CD4-positive, alpha-beta memory T cell (primary cell): Measurements from ENCODE around the gene AKAP13. TPM values are rescaled to one million over a fixed set of nuclear protein-coding genes. Genes with fewer than 3 reads are reported as not detected.

Source experiments
- CTCF ChIA-PET: fragments of 350-600 bp; sonication (Branson Sonifier 250); formaldehyde crosslinking; loops from one replicate; lab custom pipeline; 2021; ENCODE audit warnings: inconsistent platforms; ENCODE audit not compliant: partially characterized antibody; lab: Charles Lee
- POLR2A ChIA-PET: fragments of 350-600 bp; sonication (Branson Sonifier 250); formaldehyde crosslinking; loops from one replicate; lab custom pipeline; 2021; ENCODE audit not compliant: partially characterized antibody; lab: Charles Lee
- DNase-seq, 5 donors: peaks; one replicate each; pipeline versions ENCODE4 v3.0.0 to v3.0.0-alpha.2; 2020 to 2022; ENCODE audit warnings: mixed read lengths in 1 of 5
- H3K27ac ChIP-seq: one replicate; pipeline ENCODE4 v1.7.0; 2013; ENCODE audit warnings: low read depth, low read length
- H3K27me3 ChIP-seq: 2 replicates; pipeline ENCODE4 v1.7.0; 2013; ENCODE audit warnings: mild to moderate bottlenecking, low read length, moderate library complexity; ENCODE audit not compliant: insufficient read depth
- H3K36me3 ChIP-seq: 2 replicates; pipeline ENCODE4 v1.7.0; 2013; ENCODE audit warnings: mild to moderate bottlenecking, low read length, moderate library complexity; ENCODE audit not compliant: insufficient read depth
- H3K4me1 ChIP-seq: 2 replicates; pipeline ENCODE4 v1.7.0; 2013; ENCODE audit warnings: mild to moderate bottlenecking, low read length, moderate library complexity; ENCODE audit not compliant: insufficient read depth
- H3K4me3 ChIP-seq, 2 donors: one replicate each; pipeline ENCODE4 v1.7.0; 2013; ENCODE audit warnings: low read length in 2 of 2, mild to moderate bottlenecking in 1 of 2
- H3K9me3 ChIP-seq, 2 donors: one replicate each; pipeline ENCODE4 v1.7.0; 2013; ENCODE audit warnings: low read length in 2 of 2, control low read depth in 1 of 2; ENCODE audit not compliant: control insufficient read depth in 1 of 2
- H3K27ac Mint-ChIP-seq, 7 donors: one replicate each; pipeline ENCODE4 v1.8.0; 2020 to 2021; ENCODE audit warnings: mixed read lengths in 7 of 7, mild to moderate bottlenecking in 6 of 7, inconsistent platforms in 3 of 7, moderate library complexity in 3 of 7
- H3K27me3 Mint-ChIP-seq, 2 donors: one replicate each; pipeline ENCODE4 v1.8.0; 2020 to 2021; ENCODE audit warnings: mixed read lengths in 2 of 2
- H3K36me3 Mint-ChIP-seq, 2 donors: one replicate each; pipeline ENCODE4 v1.8.0; 2020 to 2021; ENCODE audit warnings: mixed read lengths in 2 of 2, inconsistent platforms in 1 of 2, mild to moderate bottlenecking in 1 of 2
- H3K4me1 Mint-ChIP-seq, 4 donors: one replicate each; pipeline ENCODE4 v1.8.0; 2020 to 2021; ENCODE audit warnings: mixed read lengths in 4 of 4, mild to moderate bottlenecking in 1 of 4
- H3K4me3 Mint-ChIP-seq, 8 donors: one replicate each; pipeline ENCODE4 v1.8.0; 2020 to 2021; ENCODE audit warnings: mixed read lengths in 8 of 8, mild to moderate bottlenecking in 7 of 8, moderate library complexity in 6 of 8, inconsistent platforms in 3 of 8
- H3K9me3 Mint-ChIP-seq, 8 donors: one replicate each; pipeline ENCODE4 v1.8.0; 2020 to 2021; ENCODE audit warnings: mixed read lengths in 8 of 8, mild to moderate bottlenecking in 5 of 8, inconsistent platforms in 3 of 8, moderate library complexity in 1 of 8
- intact Hi-C: fragments of 100-400 bp; cut with micrococcal nuclease; formaldehyde crosslinking; loops from one replicate; pipeline ENCODE4 v1.15.1; 2023
- polyA plus RNA-seq, 2 donors: library from polyadenylated mRNA; unstranded; fragments of 300-500 nt; fragmentation: Illumina TruSeq; gene quantifications; one replicate each; pipeline ENCODE4 v1.2.3, GENCODE V29; 2021
- total RNA-seq, 2 experiments: library from RNA; stranded (reverse); gene quantifications; one replicate each; pipeline ENCODE4 v1.2.3, GENCODE V29; 2021

Gene AKAP13
- total and polyA plus RNA-seq, 4 experiments from 2014 or later: 68.7 to 319 (median 247) TPM

GRCh38 chr15:85603160-85603559, 222.8 kb downstream of the AKAP13 start:
- peaks cover 6% of the 10 kb centered on the region for H3K36me3 ChIP-seq
- no peak overlapping the region for H3K4me3 ChIP-seq
- Mint-ChIP-seq H3K4me3 (no peak overlapping the region), H3K4me1 (peaks cover 32 to 42% (median 39%) of the 10 kb centered on the region in 4 donors), H3K27ac (peak overlapping the region in 4 of 7 donors; percentile 4 to 51 (median 40)), H3K9me3 (no peaks in the 10 kb centered on the region), H3K36me3 (peaks cover 28 to 34% of the 10 kb centered on the region in 2 donors), H3K27me3 (no peaks in the 10 kb centered on the region)
- H3K9me3 ChIP-seq: no peaks in the 10 kb centered on the region
- no peaks in the 10 kb centered on the region for H3K27me3 ChIP-seq
- peaks cover 22% of the 10 kb centered on the region for H3K4me1 ChIP-seq
- no peak for DNase-seq
- intact Hi-C loops: no loop called here
- POLR2A ChIA-PET: interaction anchor here (1.3 kb wide), 1 partner anchor 16 kb away, joined by 7 read pairs; no protein-coding TSS in a partner anchor
- H3K27ac ChIP-seq: no peak overlapping the region
- CTCF ChIA-PET: interaction anchor here (0.8 to 1.7 kb wide), 2 partner anchors 17 kb away, joined by 3 to 5 read pairs; no protein-coding TSS in a partner anchor

GRCh38 chr15:85603703-85604102, 223.3 kb downstream of the AKAP13 start:
- no peak for DNase-seq
- ChIA-PET POLR2A (interaction anchor here (0.6 to 1.5 kb wide), 4 partner anchors 15 to 89 kb away, joined by 3 to 7 read pairs (median 3); no protein-coding TSS in a partner anchor), CTCF (interaction anchor here (0.6 to 1.7 kb wide), 3 partner anchors 17 to 138 kb away, joined by 3 to 5 read pairs (median 3); no protein-coding TSS in a partner anchor)
- Histone ChIP-seq H3K27me3 (no peaks in the 10 kb centered on the region), H3K27ac (no peak overlapping the region), H3K36me3 (peaks cover 6% of the 10 kb centered on the region), H3K4me1 (peaks cover 18% of the 10 kb centered on the region), H3K4me3 (no peak overlapping the region), H3K9me3 (no peaks in the 10 kb centered on the region)
- H3K27me3 Mint-ChIP-seq: no peaks in the 10 kb centered on the region
- H3K4me3 Mint-ChIP-seq: no peak overlapping the region
- peaks cover 26 to 39% (median 37%) of the 10 kb centered on the region in 4 donors for H3K4me1 Mint-ChIP-seq
- intact Hi-C loops: no loop called here
- peak overlapping the region; percentile 4 to 51 (median 32) for H3K27ac Mint-ChIP-seq
- H3K9me3 Mint-ChIP-seq: no peaks in the 10 kb centered on the region
- peaks cover 28 to 34% of the 10 kb centered on the region in 2 donors for H3K36me3 Mint-ChIP-seq

- Mint-ChIP-seq H3K36me3 (peaks cover 25 to 31% of the 10 kb centered on the region in 2 donors), H3K27me3 (no peaks in the 10 kb centered on the region), H3K4me3 (no peak overlapping the region), H3K4me1 (peaks cover 21 to 37% (median 32%) of the 10 kb centered on the region in 4 donors), H3K9me3 (no peaks in the 10 kb centered on the region), H3K27ac (peak overlapping the region in 1 of 7 donors; percentile 54)
- DNase-seq: no peak
- no peaks in the 10 kb centered on the region for H3K9me3 ChIP-seq
- ChIA-PET POLR2A (interaction anchor here (0.6 to 1.5 kb wide), 4 partner anchors 14 to 89 kb away, joined by 3 to 7 read pairs (median 3); no protein-coding TSS in a partner anchor), CTCF (interaction anchor here (0.6 to 1.7 kb wide), 2 partner anchors 18 to 138 kb away, joined by 3 to 5 read pairs; no protein-coding TSS in a partner anchor)
- H3K36me3 ChIP-seq: peaks cover 6% of the 10 kb centered on the region
- intact Hi-C loops: no loop called here
- peaks cover 18% of the 10 kb centered on the region for H3K4me1 ChIP-seq
- H3K27ac ChIP-seq: no peak overlapping the region
- no peak overlapping the region for H3K4me3 ChIP-seq
- no peaks in the 10 kb centered on the region for H3K27me3 ChIP-seq
Measured at GRCh38 chr15:85604194-85604593, 223.8 kb downstream of the AKAP13 start.

- Histone ChIP-seq H3K27ac (no peak overlapping the region), H3K36me3 (peaks cover 6% of the 10 kb centered on the region), H3K9me3 (no peaks in the 10 kb centered on the region), H3K4me1 (peaks cover 18% of the 10 kb centered on the region), H3K27me3 (no peaks in the 10 kb centered on the region), H3K4me3 (no peak overlapping the region)
- ChIA-PET CTCF (interaction anchor here (1.2 to 4.4 kb wide), 2 partner anchors 10 to 21 kb away, joined by 4 to 20 read pairs; no protein-coding TSS in a partner anchor), POLR2A (interaction anchor here (0.9 to 1.5 kb wide), 4 partner anchors 16 to 86 kb away, joined by 3 to 4 read pairs (median 3); no protein-coding TSS in a partner anchor)
- Mint-ChIP-seq H3K4me1 (peaks cover 23 to 34% (median 29%) of the 10 kb centered on the region in 4 donors), H3K27ac (peak overlapping the region in 5 of 7 donors; percentile 65 to 88 (median 80)), H3K4me3 (peak overlapping the region in 6 of 8 donors; percentile 18 to 75 (median 30)), H3K36me3 (peaks cover 23 to 37% of the 10 kb centered on the region in 2 donors), H3K27me3 (no peaks in the 10 kb centered on the region), H3K9me3 (no peaks in the 10 kb centered on the region)
- intact Hi-C loops: no loop called here
- DNase-seq: no peak
Measured at GRCh38 chr15:85606738-85607137, 226.3 kb downstream of the AKAP13 start.

- H3K27me3 Mint-ChIP-seq: no peaks in the 10 kb centered on the region
- peak overlapping the region in 4 of 7 donors; percentile 65 to 85 (median 82) for H3K27ac Mint-ChIP-seq
- Histone ChIP-seq H3K4me3 (no peak overlapping the region), H3K27ac (no peak overlapping the region), H3K27me3 (no peaks in the 10 kb centered on the region), H3K36me3 (peaks cover 6% of the 10 kb centered on the region), H3K9me3 (no peaks in the 10 kb centered on the region), H3K4me1 (peaks cover 18% of the 10 kb centered on the region)
- H3K4me3 Mint-ChIP-seq: peak overlapping the region in 5 of 8 donors; percentile 29 to 75 (median 34)
- no peak for DNase-seq
- H3K4me1 Mint-ChIP-seq: peaks cover 23 to 35% (median 30%) of the 10 kb centered on the region in 4 donors
- peaks cover 0 to under 1% (median 0%) of the 10 kb centered on the region in 8 donors for H3K9me3 Mint-ChIP-seq
- intact Hi-C loops: no loop called here
- peaks cover 23 to 40% of the 10 kb centered on the region in 2 donors for H3K36me3 Mint-ChIP-seq
- ChIA-PET POLR2A (interaction anchor here (0.9 to 1.5 kb wide), 5 partner anchors 17 to 85 kb away, joined by 3 to 4 read pairs (median 3); no protein-coding TSS in a partner anchor), CTCF (interaction anchor here (1.2 to 4.4 kb wide), 2 partner anchors 10 to 21 kb away, joined by 4 to 20 read pairs; no protein-coding TSS in a partner anchor)
Measured at GRCh38 chr15:85607141-85607806, 226.9 kb downstream of the AKAP13 start.

GRCh38 chr15:85607842-85608241, 227.4 kb downstream of the AKAP13 start:
- no peak overlapping the region for H3K4me3 Mint-ChIP-seq
- H3K4me1 ChIP-seq: peaks cover 18% of the 10 kb centered on the region
- intact Hi-C loops: no loop called here
- no peak for DNase-seq
- CTCF ChIA-PET: interaction anchor here (1.2 to 4.4 kb wide), 2 partner anchors 9 to 20 kb away, joined by 4 to 20 read pairs; no protein-coding TSS in a partner anchor
- H3K27me3 Mint-ChIP-seq: no peaks in the 10 kb centered on the region
- peaks cover 23 to 35% (median 30%) of the 10 kb centered on the region in 4 donors for H3K4me1 Mint-ChIP-seq
- H3K27ac Mint-ChIP-seq: peak overlapping the region in 2 of 7 donors; percentile 65 to 85
- POLR2A ChIA-PET: interaction anchor here (0.9 to 1.5 kb wide), 4 partner anchors 17 to 85 kb away, joined by 3 to 4 read pairs (median 3); no protein-coding TSS in a partner anchor
- H3K36me3 Mint-ChIP-seq: peaks cover 23 to 37% of the 10 kb centered on the region in 2 donors
- no peak overlapping the region for H3K4me3 ChIP-seq
- H3K9me3 ChIP-seq: no peaks in the 10 kb centered on the region
- H3K36me3 ChIP-seq: peaks cover 6% of the 10 kb centered on the region
- H3K27ac ChIP-seq: no peak overlapping the region
- no peaks in the 10 kb centered on the region for H3K27me3 ChIP-seq
- H3K9me3 Mint-ChIP-seq: peaks cover 0 to 3% (median 0%) of the 10 kb centered on the region in 8 donors
